ELF-1 (cell line): ENCODE data around the gene BHMT.

ENCODE experiments used
- DNase-seq: peaks from one replicate; pipeline ENCODE4 v3.0.0-alpha.2; 2016; ENCODE audit warnings: low read depth, low spot score

Gene BHMT, protein sequence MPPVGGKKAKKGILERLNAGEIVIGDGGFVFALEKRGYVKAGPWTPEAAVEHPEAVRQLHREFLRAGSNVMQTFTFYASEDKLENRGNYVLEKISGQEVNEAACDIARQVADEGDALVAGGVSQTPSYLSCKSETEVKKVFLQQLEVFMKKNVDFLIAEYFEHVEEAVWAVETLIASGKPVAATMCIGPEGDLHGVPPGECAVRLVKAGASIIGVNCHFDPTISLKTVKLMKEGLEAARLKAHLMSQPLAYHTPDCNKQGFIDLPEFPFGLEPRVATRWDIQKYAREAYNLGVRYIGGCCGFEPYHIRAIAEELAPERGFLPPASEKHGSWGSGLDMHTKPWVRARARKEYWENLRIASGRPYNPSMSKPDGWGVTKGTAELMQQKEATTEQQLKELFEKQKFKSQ

DNA sequence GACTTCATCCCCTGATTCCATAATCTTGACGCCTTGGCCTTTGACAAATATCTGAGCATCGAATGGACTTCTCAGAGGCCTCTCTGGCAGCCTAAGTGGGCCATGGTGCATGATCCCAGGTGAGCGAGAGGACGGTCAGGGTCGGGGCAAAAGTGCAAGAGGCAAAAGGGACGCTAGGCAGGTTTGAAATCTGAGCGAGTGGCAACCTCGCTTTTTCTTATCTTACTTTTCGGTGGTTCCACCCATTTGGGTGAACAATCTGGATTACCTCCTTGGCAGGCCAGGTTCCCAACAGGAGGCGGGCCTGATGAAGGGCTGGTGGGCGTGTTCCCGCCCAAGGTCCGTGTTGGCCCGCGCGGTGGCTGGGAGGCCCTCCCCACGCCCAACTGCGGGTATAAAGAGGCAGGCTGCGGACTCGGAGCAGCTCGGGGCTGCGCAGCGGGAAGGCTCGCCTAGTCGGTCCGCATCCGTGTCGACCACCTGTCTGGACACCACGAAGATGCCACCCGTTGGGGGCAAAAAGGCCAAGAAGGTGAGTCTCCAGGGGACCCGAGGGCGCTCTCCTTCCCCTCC, at the start of gene BHMT:
BHMT (plus strand) TSS at position 423 of the 573 bp plus-strand sequence; CDS start at position 500, 77 bp downstream.
- peak; percentile 54 for DNase-seq

DNA sequence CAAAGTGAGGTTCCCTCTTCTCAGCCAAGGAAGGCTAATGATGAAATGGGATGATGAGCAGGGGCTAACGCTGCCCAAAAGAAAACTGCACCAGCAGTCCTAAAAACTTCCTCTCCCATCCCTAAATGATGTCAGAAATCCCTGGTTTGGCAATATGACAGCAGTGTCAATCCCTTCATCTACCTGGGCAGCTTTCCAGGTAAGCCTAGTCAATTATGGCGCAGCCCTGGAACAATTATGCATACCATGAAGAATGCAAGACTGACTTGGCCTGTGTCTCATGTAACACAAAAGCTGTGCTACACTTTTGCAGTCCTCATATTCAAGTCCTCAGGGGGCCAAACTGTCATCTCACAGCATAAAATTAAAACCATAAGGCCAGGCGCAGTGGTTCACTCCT, 49.2 kb upstream of the BHMT start:
- no peak for DNase-seq

DNA sequence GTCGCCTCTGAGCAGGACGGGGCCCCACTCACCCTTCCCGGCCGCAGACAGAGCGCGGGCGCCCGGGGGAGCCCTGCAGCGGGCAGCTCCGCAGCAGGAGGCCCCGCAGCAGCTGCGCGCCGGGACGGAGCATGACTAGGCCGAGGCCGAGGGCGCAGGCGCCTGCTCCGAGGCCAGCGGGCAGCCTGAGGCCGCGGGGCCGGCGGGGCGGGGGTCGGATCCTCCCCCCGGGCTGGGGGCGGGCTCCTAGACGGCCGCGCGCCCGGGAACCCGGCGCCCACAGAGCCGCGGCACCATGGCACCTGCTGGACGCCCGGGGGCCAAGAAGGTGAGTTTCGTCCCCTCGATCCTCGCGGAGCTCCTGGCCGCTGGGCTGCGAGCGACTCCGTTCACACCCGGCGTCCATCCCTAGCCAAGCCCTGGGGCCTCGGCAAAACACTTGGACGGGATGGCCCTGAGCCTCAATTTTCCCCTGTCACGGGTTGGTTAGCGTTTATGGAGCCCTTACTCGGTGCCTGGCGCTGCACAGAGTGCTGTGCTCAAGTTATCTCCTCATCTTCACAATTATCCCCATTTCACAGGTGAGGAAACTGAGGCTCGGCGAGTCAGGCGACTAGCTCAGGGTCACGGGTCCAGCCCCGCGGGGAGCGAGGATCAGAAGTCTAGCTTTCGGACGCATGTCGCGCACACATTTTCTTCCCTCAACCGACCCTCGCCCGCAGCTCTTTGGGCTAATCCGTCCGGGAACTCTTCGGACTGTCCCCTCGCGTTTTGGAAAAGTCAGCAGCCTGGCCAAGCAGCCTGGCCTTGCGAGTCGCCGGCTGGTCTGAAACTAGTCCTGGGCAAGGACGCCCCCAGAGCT, 41.9 kb upstream of the BHMT start, which contains the start of the genes BHMT2 and DMGDH:
BHMT2 (plus strand) TSS at position 280 of the 862 bp plus-strand sequence; CDS start at position 296, 16 bp downstream.
DMGDH (minus strand) TSS at position 187 of the 862 bp plus-strand sequence; CDS start at position 133, 54 bp downstream.
- DNase-seq: peak; percentile 30

DNA sequence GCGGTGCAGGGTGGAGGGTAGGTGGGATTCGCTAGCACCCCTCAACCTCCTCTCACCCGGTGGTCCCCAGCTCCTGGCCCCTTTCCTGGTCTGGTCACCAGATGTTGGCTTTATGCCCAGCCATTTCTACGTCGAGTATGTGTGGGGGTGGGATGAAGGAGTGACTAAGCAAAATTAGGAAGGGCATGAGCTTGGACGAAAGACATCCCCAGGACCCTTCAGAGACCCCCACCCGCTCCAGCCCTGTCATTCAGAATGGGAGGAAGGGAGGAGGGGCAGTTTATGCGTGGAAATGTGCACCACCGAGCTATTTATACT, 41.3 kb upstream of the BHMT start:
- no peak for DNase-seq

DNA sequence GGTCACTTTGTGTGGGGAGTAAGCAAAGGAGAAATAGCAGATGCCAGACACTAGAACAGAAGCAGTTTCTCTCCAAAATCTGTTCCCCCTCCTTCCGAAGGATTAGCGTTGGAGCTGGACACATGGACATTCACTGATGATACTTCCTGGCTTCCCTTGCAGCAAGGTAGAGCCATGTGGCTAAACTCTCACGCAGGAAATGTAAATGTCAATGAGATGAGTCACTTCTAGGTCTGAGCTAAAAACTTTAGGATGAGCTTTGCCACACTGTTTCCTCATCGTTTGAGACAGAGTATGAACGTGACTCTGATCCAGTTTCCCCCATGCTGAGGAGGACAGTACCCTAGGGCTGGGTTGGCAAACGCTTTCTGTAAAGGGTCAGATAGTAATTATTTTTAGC, 37.0 kb upstream of the BHMT start:
- DNase-seq: no peak

DNA sequence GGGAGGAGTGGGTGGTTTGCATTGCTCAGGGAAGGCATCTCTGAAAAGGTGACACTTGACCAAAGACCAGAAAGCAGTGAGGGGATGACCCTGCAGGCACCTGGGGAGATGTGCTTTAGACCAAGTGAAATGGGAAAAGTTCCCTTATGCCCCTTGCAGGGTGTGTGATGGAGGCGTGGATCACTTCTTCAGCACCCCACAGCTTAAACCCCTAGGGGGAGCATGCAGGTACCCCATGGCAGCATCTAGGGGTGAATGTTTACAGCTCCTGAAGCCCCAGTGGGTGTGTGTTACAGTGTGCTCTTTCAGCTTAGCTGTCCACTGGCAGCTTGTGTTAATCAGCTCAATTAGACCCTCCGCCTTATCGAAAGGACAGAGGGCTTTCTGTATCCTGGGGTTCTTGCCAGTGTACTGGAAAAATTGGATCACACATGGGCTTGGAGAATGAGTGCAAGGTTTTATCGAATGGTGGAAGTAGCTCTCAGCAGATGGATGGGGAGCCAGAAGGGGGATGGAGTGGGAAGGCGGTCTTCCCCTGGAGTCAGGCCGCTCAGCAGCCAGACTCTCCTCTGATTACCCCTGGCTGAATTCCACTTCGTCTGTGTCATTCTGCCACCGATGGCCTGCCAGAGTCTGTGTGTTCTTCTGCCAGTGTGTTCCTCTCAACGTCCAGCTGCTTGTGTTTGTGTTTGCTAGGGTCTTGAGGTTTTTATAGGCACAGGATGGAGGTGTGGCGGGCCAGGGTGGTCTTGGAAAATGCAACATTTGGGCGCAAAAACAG, 35.8 kb upstream of the BHMT start:
- DNase-seq: no peak

DNA sequence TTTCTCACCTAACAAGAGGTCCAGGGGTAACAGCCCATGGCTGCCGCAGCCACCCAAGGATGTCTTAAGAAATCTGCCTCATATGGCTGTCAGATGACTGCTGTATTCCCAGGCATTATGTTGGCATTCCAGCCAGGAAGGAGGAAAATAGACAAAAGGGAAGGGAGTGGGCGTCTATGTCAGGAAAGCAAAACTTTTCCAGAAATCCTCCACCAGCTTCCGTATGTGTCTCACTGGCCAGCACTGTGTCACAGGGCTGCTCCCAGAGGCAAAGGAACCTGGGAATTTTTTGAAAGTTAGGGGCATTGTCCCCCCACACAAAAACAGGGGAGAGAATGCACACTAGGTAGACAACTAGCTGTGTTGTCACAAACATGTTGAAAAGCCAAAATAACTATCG, 34.8 kb upstream of the BHMT start:
- no peak for DNase-seq

DNA sequence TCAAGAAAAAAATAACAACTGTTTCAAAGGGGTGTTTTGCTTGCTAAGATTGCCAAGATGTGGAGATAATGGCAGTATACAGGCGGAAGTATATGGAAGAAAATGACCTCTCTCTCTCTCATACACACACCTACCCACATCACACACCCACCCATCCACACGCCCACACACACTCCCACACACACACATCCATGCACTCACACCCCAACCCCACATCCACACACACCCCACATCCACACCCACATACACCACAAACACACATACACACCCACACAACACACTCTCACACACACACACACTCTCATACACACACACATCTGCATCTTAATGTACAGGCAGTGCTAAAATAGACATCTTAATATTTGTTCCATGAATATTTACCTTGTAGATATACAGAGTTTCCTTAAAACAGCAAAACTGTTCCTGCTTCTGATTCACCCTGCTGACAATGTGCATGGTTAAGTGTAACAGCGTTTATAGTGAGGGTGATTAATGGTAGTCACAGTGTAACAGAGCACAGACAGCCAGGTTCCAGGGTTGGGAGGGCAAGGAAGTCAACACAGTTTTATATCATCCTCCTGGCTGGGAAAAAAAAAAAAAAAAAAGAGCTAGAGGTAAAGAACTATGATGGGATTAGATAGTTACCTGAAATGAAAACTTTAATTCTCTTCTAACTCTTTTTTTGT, 33.8 kb upstream of the BHMT start:
- no peak for DNase-seq

DNA sequence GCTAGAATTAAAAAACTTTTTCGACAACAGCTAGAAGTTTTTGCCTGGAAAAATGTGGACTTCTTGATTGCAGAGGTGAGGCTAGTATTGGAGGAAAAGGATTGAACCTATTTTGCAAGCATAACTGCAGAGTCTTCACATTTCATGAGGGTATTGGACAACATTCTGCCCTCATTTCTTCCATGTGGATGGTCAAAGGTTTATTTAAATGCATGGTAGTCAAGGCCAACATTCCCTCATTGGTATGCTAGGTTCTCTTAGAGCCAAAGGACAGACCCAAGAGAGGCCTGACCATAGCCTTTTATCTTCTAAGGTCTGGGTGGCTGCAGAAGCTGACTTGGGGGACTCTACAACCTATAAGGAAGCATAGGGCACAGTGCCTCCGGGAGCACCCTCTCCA, 30.8 kb upstream of the BHMT start:
- DNase-seq: no peak

DNA sequence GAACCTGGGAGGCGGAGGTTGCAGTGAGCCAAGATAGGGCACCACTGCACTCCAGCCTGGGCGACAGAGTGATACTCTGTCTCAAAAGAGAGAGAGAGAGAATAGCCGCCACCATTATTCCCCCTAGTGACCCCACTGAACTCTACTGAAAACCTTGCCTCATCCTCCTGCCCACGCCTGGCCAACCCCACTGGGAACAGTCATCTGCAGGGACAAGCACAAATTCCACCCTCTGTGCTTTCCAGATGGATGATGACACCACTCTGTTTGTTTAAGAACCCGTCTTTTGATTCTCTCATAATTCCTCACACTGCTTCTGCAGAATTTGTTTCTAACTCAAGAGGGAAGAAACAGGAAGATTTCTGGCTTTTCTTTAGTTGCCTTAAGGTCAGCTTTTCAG, 29.8 kb upstream of the BHMT start:
- DNase-seq: no peak

DNA sequence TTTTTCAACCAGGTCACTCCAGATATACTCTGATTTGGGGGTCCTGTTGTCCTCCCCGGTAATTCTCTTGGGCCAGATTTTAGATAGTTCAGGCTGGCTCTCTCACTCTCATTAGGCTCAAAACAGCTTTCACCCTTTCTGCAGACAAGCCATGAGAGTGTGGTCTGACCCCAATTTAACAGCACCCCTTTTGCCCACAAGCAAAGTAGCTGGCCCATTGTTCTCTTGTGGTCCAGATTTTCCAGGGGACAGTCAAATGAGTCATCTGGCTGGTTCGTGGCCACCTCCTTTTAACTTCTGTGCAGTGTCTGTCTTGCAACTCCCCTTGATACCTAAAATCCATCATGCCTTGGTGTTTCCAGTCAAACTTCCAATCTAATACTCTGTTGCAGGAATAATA, 25.5 kb upstream of the BHMT start:
- no peak for DNase-seq

DNA sequence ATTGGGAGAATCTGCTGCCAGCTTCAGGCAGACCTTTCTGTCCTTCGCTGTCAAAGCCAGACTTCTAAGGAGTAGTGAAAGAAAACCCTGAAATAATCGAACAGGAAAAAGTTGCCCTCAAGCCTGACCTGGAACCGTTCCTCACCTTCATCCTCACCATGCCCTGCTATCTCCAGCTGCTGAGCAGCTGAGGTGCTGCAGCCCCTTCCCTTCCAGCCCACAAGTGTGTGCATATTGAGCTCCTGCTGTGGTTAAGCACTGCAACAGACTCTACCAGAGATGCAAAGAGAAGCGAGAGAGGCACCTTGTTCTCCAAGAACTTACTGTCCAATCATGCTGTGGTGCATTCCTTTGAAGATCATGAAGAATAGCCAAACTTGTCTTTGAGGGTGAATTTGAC, 23.1 kb upstream of the BHMT start:
- DNase-seq: no peak

DNA sequence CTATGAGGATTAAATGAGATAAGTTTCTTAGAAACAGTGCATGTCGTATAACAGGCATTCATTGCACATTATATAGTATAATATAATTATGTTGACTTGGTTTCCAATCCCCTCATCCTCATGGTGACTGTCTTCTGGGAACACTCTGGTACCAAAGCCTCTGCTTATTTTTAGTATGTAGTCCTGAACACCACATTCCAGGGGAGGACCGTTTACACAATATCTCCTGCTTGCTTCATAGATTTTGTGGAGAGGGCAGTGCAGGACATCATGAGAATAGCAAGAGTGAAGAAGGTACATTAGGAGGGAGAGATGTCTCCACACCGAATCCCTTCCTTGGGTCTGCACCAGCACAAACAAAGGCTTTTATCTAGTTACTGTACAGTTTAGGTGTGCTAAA, 20.5 kb upstream of the BHMT start:
- no peak for DNase-seq

DNA sequence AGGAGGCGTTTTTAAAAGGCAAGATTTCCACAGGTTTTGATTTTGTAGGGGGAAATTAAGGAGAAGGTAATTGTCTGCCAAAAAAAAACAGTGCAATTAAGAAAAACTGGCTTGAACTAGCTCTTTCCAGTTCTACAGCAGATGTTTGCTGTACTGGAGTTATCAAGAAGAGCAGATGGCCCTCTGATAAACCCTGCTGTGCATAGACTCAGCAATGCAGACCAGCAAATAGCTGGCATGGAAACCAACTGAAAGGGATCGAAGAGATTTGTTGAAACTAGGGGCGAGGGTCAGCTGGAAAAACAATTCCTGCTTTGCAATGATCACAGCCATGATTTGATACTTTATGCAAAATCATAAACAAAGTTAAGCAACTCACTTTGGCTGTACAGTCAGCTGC, 17.8 kb upstream of the BHMT start:
- no peak for DNase-seq

DNA sequence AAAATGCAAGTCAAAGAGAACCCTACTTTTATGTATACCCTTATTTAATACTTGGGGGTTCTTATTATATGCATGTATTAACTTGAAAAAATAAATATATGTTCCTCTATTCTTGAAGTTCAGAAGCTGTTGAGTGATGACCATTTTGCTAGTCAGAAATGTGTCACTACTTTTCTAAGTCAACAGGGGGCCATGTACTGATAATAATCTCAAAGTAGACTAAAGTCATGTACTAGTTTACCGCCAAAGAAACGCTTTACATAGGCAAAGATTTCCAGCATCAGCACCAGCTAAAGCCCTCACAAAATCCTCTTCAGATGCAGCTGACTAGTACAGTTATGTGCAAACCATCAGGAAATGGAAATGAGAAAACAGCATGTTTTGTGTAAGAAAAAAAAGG, 5.7 kb upstream of the BHMT start:
- no peak for DNase-seq

DNA sequence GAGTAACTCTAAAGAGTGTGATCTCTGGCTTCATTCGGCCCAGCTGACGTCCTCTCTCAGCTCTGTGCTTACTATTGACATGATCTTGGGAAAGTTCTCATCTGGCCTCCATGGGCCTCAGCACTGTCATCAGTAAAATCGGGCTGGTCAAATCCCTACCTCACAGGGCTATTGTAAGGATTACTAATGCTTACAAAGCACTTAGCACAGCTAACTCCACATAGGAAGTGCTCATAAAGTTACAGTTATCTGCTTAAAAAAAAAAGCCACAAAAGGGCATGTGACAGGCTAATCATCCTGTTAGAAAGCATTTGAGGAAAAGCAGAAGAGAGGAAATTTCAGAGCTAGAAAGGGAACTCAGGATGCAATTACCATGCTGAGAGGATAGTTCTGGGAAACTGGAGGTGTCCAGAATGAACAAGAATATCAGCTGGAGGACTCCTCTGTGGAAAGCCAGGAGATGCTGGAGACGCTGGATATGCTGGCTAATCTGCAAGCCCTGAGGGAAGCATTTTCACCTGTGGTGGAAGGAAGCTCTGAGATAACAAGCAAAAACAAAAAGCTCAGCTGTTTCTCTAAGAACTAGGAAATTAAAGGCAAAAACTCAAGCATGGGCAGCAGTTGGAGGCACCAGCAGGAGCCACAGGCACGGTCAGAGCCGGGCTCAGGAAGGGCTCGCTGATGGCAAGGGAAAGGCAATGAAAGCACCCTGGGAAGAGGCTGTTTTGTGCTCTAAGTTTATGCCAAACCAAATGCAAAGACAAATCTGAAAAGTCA, 4.4 kb upstream of the BHMT start:
- peak; percentile 18 for DNase-seq

DNA sequence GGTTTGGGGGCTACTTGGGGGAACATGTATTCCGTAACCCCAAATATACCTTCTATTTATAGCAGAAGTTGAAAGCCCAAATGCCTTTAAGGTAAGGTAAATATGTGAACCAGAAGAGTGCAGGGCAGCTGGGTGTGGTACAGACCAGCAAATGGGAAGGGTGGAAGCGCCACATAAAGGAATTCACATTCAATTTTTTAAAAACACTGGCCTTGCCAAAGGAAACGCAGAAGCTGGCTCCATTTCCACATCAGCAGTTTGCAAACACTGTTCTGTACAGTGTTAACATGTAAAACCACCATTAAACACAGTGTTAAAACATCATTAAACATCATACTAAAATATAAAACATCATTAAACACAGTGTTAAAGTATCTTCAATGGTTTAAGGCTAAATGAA, 3.5 kb upstream of the BHMT start:
- no peak for DNase-seq

DNA sequence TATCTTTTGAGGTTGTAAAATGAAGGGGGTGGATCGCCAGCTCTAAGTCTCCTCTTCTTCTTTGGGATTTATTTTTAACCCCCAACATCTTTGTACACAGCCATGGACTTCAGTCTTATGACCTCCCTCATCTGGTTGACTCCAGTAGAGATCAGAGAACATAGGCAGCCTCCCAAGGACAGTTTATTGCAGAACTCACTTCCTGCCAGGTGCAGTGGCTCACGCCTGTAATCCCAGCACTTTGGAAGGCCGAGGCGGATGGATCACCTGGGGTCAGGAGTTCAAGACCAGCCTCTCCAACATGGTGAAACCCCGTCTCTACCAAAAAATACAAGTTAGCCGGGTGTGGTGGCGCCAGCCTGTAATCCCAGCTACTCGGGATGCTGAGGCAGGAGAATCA, 2.8 kb upstream of the BHMT start:
- DNase-seq: no peak

DNA sequence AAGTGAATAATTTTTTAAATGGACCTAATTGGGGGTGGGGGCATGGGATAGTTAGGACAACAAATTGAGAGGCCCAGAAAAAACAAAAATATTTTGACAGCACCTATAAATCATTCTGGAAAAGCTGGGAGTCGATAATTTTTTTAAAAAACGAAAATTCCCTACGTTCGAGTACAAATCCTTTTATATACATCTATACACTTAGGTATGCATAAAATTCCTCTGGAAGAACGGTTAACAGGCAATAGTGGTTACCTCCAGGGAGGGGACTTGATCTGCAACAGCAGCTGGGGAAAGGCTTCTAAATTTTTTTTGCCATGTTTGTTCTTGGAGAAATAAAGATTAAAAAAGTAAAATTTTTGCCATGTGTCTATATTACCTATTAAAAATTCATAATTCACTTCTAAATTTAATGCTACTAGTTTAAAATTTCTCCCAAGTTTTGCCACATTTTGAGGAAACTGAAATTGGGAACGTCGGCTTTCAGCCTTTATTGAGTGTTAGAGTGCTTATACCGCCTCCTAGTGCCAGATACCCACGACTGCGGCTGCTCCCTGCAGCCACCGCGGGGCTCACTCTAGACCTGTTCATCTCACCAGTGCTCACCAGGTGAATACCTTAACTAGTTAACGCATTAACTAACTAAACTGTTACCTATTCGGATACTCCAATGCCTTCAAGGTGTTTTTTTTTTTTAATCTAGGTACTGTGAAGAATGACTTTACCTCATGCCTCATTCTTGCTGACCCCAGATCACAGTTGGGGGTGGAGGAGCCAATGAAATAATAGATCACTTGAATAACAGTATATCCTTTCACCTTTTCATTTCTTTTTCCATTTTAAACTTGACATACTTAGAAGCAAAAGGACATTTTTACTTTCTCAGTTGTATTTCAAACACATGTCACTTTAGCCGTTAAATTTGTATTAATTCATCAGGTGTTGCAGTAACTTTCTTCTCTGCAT, 1.8 kb upstream of the BHMT start:
- peak; percentile 62 for DNase-seq
